T-helper 22 cell (primary cell): ENCODE results near the gene PPFIBP2.

Experiments
- DNase-seq: peaks from one replicate; pipeline ENCODE4 v3.0.0-alpha.2; 2020; ENCODE audit warnings: low read depth

The PPFIBP2 gene

DNA sequence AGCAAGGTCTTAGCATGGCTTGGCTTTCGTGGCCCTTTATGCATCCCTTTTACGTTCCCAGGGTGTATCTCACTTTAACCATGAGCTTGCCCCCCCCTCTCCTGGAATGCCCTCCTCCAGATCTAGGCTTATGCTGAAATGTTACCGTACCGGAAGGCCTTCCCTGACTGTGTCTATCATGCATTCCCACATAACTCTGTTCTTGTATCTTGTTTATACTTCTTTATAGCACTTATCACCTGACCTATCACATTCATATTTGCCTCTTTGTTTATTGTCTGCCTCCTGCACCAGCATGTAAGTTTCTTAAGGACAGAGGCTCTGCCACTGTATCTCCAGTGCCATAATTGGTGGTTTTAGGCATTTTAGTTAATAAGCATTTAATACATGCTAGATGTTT lies 38.9 kb downstream of the PPFIBP2 start:
- no peak for DNase-seq

DNA sequence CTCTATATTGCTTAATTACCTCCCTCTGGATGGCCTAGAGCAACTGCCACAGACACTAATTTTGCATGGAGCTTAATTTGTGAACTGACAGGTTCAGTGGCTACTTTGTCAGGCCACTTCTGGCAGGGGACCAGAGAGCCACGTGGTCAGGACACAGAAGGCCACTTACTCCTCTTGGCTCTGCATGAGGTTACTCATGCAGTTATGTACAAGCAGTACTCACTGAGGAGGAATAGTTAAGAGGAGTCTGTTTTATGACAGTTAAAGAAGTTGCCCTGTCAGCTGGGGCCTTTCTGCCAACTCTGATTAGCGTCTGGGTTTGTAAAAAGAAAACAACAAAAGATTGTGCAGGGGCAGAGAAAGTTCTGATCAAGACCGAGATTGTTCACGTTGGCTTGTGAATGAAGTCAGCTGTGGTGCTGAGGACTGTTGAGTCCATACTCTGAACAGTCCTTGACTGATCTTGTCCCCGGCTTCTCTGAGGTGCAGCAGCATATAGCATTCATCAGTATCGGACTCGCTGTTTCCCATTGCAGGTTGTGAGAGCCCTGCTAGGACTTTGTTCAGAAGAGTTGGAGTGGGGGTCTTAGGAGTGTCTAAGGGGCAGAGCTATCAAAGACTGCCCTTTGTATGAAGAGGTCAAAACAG lies 41.4 kb downstream of the PPFIBP2 start:
- no peak for DNase-seq

DNA sequence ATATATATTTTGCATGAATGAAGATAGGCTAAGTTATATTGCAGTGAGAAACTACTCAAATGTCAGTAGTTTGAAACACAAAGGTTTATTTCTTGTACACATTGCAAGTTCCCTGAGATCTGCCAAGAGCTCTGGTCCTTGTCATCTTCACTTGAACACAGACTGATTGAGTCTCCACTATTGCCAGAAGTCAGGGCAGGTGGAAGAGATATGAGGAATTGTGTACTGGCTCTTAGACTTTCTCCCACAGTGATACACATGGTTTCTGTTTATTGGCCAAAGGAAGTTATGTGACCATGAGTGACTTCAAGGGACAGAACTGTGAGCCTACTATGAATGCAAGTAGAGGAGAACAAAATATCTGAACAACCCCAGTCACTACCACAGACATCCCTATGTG lies 44.2 kb downstream of the PPFIBP2 start:
- no peak for DNase-seq

DNA sequence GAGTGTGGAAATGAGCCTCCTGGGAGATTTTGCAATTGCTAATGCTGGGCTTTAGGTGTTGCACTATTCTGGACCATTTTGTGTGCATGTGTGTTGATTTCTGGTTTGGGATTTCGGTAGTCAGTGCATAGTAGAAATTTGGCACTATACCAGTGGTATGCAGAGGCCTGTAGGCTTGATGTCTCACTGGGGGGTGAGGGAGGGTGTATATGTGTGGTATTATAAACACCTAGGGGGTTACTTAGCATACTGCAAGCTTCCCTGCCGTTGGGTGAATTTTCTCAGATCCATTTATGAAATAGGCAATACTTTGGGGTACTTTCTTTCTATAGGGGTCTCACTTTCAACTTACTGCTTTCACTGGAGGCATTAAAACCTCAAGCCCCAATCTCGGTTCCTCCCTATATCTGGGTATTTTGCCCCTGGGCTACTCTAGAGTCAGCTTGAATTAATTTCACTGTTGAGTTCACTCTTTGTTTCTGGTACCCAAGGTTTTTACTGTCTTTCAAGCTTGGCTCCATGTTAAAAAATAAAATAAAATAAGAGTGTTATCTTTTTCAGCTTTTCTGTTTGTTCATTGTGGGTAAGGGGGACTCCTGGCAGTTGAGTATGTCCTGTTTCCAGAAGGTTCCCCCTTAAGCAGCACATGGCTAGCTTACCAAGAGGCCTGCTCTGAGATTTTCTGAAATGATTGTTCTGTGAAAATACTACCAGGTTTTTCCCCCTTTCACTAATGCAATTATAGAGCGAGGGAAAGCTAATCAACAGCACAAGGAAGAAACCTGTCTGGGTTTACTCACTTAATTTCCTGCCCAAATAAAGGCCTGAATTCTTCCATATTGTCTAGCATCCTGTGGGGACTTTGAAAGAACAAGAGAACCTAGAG lies 45.8 kb downstream of the PPFIBP2 start:
- DNase-seq = no peak

DNA sequence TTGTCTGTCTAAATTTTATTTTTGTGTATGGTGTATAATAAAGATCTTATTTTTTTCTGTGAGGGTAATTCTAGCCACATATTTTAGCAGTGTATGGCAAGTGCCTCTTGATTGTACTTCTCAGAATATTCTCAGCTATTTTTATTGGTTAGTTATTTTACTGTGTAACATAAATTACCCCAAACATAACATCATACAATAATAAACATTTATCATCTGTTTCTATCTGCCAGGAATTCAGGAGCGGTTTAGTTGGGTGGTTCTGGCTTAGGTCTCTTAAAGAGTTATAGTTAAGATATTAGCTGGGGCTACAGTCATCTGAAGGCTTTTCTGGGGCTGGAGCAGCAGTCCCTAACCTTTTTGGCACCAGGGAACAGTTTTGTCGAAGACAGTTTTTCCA lies 47.8 kb downstream of the PPFIBP2 start:
- DNase-seq = no peak

DNA sequence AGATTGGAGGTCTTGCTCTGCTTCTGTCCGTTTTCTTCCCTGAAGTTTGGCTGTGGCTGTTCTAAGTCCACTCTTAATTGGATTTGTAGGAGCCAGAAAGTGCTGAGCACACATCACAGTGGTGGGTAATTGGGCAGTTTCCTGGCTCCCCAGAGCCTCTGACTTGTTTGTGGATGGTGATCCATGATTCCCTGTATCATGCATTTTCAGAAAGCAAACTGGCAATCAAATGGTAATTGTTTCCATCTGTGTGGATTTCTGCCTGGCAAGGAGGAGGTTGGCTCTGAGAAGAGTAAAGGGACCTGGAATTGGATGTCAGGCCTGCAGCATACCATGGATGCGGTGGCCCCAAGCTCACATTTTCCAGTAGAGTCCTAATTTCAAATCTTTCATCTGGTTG lies 49.5 kb downstream of the PPFIBP2 start:
- DNase-seq = no peak

DNA sequence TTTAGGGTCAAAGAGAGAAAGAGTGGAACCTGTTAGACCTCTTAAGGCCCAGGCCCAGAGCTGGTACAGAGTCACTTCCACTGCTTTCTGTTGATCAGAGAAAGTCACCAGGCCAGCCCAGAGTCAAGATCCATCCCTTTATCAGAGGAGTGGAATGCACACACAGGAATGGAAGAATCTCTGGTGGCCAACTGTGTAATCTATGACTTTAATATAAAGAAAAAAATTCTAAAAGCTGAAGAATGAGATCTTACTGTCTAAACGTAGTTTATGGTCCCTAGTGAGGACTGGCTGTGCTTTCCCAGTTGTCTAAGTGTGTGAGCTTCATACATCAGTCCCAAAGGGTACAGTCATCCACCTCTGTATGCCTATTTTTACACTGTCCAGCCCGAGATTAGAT lies 51.0 kb downstream of the PPFIBP2 start:
- no peak for DNase-seq

DNA sequence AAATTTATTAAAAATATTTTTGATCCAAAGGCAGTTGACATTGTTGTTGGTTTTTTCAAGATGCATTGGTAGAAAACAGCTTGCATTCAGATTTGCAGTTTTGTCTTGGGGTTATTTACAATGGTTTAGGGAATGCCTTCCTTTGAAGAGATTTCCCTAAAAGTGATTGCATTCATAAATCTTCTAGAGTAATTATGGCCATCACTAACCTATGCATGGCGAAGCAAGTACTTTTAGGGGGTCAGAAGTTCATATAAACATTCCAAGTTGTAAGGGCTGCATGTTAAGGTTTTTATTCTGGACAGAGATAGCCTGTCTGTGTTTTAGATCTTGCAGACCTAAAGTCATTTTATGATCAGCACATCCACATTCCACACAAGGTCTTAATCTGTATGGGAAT lies 53.5 kb downstream of the PPFIBP2 start:
- DNase-seq = no peak

DNA sequence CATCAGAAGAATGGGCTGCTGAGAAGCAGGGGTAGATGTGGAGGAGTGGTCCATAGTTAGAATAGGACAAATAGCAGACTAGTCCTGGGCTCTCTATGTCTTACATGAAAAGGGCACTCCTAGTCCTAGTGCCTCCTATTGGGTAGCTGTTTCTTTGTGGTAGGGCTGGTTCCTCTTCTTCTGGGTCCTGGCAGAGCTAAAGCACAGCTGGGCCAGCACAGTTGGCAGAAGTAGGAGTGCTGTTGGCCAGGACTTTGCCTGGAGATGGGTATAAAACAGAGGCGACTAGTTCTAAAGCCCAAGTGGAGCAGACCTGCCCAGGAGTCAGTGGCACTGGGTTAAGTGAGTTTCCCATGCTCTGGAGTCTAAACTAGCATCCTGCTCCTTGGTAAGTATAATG lies 55.2 kb downstream of the PPFIBP2 start:
- no peak for DNase-seq

DNA sequence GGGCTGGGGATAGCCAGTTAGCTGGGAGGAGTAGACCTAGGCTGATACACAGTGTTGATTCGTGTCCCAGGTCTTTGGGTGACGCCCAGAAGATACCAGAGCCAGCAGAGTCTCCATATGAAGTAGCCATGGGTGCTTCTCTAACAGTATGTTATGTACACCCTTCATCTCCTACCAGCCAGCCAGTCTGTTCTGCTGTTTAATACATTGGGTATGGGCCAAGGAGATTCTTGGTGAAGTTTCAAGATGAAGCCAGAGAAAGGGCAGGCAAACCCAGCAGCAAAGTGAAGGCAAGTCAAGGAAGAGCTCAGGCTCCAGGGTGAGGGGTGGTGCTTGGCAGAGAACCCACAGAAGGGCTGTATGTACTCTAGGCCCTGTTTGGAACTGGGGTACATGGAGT lies 56.4 kb downstream of the PPFIBP2 start:
- DNase-seq = no peak

DNA sequence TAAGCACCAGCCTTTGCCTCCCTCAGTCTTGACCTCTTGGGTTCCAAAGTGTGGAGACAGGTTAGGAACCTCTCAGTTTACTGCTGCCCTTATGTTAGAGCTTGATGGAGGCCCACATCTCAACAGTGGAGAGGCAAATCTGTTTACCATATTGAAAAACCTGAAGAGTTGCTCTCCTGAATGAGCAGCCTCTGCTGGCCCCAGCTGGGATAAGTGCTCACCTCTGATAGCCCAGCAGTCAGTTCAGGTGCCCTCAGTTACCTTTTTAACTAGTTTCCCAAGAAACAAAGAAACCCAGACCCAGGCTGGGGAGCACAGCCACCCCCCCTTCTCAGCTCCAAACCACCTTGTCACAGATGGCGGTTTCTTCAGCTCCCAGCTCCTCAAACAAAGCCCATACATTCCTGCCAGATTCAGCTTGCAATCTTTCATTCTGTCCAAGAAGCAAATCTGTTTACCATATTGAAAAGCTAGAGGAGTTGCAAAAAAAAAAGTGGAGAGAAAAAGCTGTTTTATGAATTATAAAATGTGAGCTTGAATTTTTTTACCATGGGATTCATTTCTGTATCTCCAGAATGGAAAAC lies 57.2 kb downstream of the PPFIBP2 start:
- DNase-seq = no peak

DNA sequence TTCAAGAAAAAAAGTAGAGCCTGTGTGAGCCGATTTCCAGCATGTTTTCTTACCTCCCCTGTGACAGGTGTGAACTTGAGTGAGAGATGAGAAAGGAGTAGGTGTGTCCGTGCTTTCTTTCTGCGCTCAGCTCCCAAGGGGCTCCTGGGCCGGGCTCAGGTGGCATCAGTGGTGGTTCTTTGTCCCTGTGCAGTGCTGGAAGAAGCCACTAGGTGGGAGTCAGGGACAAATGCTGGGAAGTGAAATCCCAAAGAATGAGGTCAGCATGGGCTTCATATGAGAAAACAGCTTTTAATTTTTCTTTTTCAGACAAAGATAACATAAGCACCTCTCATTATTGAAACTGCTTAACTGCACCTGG lies 57.8 kb downstream of the PPFIBP2 start:
- no peak for DNase-seq

DNA sequence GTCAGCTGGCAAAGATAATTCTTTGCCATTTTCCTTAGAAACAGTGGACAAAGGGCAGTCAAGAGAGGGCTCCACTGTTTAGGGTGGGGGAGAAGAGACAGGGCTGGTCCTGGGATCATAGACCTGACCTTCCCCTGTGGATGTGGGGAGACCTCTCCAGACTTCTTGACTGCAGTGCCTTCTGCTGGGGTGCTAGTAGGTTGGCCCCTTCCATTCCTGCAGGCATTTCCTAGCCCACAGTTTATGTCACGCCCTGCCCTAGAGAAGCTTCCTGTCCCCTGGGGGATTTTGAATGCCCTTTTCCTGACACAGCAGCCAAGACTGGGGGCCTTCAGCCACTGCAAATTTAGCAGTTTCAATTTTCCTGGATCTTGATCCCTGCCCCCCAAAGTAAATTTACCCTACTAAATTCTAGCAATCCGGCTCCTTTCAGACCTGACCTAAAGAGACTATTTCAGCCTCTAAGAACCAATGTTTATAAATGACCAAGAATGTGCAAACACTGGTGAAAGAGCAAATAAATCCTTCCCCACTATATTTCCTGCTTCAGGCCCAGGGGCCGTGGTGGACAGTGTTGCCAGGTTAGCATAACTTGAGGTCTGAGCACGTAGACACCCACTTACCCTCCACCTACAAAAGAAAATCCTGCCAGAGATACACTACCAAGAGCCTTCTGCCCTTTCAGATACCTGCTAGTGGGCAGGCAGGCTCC lies 58.4 kb downstream of the PPFIBP2 start:
- no peak for DNase-seq

DNA sequence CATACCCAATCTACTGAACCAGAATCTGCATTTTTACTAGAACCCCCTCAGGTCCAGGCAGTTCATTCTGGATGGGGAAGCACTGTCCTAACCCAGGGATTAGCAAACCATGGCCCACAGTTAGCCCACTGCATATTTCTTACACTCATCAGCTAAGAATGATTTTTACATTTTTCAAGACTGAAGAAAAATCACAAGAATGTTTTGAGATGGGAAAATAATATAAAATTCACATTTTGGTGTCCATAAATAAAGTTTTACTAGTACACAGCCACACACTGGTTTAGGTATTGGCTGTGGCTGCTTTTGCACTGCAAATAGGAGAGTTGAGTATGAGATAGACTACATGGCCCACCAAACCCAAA lies 59.4 kb downstream of the PPFIBP2 start:
- no peak for DNase-seq

DNA sequence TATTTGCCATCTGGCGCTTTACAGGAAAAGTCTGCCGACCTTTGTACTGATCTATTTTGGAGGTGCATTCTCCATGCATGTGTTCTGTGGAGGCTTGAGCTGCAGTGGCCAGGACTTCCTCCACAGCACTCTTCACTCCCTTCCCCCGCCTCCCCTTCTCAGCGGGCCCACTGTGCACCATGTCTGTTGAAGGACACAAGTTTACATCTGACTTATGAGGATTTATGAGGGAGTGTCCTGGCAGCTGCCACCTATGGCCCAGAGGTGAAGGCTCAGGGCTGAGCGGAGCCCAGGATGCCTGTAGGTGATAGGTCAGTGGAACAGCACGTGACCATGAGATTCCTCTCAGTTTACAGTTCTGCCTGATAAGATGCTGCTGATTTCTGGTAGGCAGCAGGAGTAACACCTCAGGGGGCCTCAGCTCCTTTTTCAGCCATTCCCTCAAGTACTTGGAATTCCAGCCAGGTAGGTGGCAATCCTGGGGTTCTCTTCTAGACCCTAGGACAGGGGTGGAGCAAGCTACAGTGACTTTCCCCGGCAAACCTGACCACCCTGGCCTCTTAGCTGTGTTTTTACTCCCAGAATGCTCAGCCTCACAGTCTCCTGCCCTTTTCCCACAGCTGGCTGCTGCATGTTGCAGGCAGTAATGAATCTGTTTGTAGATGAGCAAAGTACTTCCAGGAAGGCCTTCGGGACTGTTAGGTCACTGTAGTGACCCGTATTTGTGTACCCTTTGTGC lies 59.9 kb downstream of the PPFIBP2 start:
- DNase-seq = no peak

DNA sequence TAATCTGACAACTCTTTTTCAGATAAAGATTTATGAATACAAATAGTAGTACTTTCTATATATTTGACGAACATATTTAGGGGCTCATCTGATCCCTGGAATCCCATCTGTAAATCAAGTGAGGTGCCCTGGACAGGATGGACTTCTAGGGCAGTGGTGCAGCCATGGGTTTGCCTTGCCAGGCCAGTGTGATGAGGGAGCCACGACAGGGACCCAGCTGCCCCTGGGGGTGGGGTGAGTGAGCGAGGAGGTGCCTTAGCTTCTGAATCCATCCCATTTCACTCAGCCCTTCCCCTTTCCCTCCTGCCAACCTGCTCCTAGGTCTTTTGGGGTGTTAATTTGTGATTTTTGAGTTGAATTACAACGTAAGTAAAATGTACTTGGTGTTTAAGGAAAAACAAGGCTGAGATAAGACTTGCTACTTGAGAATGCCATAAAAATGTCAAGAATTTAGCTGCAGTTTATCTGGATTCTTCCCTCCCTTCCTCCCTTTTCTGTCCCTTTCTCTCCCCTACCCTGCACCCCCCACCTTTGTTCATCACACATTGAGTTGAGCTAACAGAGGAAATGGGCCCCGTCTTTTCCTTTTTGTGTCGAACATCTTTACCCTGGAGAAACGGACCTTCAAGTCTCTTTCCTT lies 60.8 kb downstream of the PPFIBP2 start:
- DNase-seq = no peak

DNA sequence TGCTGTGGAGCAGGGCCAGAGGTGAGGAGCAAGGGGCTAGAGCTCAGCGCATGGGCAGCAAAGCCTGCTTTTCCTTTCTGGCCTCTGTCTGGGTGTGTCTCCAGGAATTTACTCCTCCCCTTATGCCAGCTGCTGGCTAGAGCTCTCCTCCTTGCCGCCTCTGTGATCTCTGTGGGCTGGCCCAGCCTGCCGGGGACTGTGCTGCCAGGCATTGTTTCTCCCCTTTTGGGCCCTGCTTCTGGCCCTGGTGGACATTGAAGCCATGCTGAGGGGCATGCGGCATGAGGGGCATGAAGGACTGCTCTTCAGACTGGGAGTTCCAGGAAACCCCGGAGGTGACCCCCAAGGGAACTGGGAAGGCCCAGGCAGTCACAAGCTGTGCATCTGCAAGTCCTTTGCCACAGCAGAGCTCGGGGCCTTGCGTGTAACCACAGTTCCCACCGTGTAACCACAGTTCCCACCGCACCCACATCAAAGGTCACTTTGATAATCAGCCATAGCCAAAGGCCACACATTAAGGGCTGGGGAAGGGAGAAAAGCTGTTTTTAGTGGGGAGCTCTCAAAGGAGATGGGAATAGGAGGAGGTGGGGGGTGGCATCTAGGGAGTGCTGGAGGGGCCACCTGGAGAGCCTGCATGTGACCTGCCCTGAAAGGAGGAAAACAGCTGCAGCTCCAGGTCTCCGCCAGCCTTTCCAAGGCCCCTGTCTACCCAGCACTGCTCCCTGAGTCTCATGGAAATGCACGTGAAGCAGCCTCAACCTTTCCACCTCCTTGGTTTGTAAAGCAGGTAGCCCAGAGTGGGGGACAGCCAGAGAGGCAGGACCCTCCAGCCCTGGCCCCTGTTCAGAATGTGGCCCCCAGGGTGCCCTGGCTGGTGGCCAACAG lies 62.3 kb downstream of the PPFIBP2 start:
- no peak for DNase-seq

DNA sequence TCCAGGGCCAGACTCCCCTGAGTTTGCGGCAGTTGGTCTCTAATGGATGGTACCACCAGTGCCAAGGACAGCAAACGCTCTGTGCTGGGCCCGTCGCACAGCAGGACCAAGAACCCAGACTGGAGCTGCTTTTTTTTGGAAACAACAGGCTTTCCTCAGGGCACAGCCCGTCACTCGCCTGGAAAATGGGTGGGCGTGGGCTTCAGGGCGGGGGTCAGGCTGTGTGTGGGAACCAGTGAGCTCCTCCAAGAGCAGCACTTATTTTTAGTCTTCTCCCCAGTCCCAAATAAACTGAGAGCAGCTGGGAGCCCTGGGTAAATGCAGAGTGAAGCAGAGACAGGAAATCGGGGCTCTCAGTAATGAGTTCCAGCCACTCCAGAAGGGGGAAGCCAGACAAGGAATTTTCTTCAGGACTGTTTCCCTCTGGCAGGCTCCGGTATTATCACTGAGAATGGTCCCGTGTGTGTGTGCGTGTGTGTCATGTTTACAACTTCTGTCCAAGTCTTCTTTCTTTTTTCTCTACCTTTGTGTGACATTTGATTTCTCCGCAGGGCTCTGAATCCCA lies 63.0 kb downstream of the PPFIBP2 start:
- no peak for DNase-seq

DNA sequence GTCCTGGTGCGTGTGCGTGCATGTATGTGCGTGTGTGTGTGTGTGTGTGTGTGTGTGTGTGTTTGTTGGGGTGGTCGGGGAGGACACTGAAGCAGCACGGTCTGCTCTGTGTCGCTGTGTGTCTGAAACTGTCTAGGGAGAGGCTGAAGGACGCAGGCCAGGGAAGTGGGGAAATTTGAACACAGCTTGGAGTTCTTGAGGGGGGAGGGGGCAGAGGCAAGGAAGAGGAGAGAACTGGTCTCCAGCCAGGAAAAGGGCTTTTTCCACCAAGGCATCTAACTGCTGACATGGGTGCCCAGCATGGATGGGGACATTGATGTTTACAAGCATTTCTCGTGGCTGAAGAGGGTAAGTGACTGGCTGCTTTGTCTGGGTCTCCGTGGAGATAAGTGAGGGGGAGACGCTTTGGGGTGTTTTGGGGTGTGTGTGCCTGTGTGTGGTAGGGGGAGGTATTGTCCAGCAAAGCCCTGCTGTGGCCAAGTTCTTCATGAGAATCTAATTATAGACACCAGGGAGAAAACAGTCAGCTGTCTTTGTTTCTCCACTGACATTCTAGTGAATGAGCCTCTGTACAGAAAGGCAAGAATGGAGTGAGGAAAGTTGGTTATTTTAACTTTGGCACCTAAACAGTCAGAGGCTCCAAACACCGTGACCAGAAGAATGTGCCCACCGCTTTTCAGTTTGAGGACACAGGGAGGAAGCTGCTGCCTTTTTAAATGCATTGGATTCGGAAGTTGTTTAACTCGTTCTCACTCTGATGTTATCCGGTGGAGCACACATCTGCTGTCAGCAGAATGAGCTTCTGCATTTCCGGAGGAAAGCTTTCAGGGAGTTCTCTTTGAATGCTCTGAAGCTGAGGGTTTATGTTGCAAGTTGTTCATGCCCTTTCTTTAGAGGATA lies 63.7 kb downstream of the PPFIBP2 start:
- no peak for DNase-seq
